ENCODE measurements around the gene CAMTA1.

DNA sequence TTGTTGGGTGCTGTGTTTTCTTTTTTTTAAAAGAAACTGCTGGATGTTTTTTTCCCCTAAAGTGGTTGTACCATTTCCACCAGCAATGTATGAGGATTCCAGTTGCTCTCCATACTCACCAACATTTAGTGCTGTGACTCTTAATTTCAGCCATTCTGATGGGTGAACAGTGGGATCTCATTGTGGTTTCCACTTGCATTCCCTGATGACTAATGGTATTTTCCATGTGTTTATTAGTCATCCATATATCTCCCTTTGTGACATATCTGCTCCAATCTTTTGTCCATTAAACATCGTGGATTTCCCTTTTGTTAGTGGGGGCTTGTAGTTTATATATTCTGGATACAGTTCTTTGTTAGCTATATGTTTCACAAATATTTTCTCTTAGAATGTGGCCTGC lies 206.0 kb downstream of the CAMTA1 start:
- TF ChIP-seq SUZ12 (IDR thresholded peaks at IDR 0.05) (no peak), FOXK2 (IDR thresholded peaks at IDR 0.05) (no peak), SP1 (IDR thresholded peaks at IDR 0.05) (no peak), L3MBTL2 (conservative IDR thresholded peaks at IDR 0.05) (no peak)
